Measurements from ENCODE around the gene TUBA3E. TPM values are rescaled to one million over a fixed set of nuclear protein-coding genes. Genes with fewer than 3 reads are reported as not detected.
"Not testable (repeated sequence)": the region's sequence is repeated elsewhere in the genome, so short reads cannot be mapped to it uniquely, and the experiment has no call there.

Gene TUBA3E
- total and polyA plus RNA-seq, 2 experiments from 2014 or later: not detected

- Histone ChIP-seq H3K9ac (no peak overlapping the region), H4K20me1 (ENCODE audit: insufficient read depth) (no peaks in the 10 kb centered on the region), H3K27me3 (replicated peaks; ENCODE audit: insufficient read depth) (no peaks in the 10 kb centered on the region), H3K4me2 (ENCODE audit: unreplicated experiment) (no peak overlapping the region), H3K27ac (no peak overlapping the region), H3K9me2 (ENCODE audit: insufficient read depth) (no peaks in the 10 kb centered on the region), H3K79me2 (ENCODE audit: insufficient read depth) (no peaks in the 10 kb centered on the region), H3F3A (ENCODE audit: insufficient read depth) (no peaks in the 10 kb centered on the region), H3K4me1 (ENCODE audit: insufficient read depth) (no peaks in the 10 kb centered on the region), H3K4me3 (no peak overlapping the region), H3K9me3 (ENCODE audit: low read depth) (no peaks in the 10 kb centered on the region), H3K36me3 (ENCODE audit: low read depth) (no peaks in the 10 kb centered on the region), H2AFZ (no peak overlapping the region)
- WGBS, 2 experiments (ENCODE audit: low coverage in 1 of 2, low lambda C conversion rate in 2 of 2, missing lambda C conversion rate in 2 of 2): 88 to 89% methylated on average over 6 to 9 of the region's 9 CpGs
- no peak for TF ChIP-seq EZH2 (IDR thresholded peaks at IDR 0.05; ENCODE audit: insufficient read depth, poor library complexity, severe bottlenecking)
- in situ Hi-C loops (cut with MboI): no loop called here
- no peak for DNase-seq
These were observed 41.6 kb downstream of the TUBA3E start for GRCh38 chr2:130156624-130157004.

GRCh38 chr2:130155956-130156623 is 42.1 kb downstream of the TUBA3E start:
- H3K79me2 ChIP-seq (ENCODE audit: insufficient read depth); H3K9me3 ChIP-seq (ENCODE audit: low read depth); H3K4me2 ChIP-seq (ENCODE audit: unreplicated experiment); H3K4me1 ChIP-seq (ENCODE audit: insufficient read depth); H3K9ac ChIP-seq; H3K36me3 ChIP-seq (ENCODE audit: low read depth); H3K4me3 ChIP-seq; in situ Hi-C loops (cut with MboI); H3K27ac ChIP-seq; H3K27me3 ChIP-seq (replicated peaks; ENCODE audit: insufficient read depth); H3F3A ChIP-seq (ENCODE audit: insufficient read depth); H4K20me1 ChIP-seq (ENCODE audit: insufficient read depth); H3K9me2 ChIP-seq (ENCODE audit: insufficient read depth); H2AFZ ChIP-seq: not testable (repeated sequence)
- 73 to 74% methylated on average over 15 to 16 of the region's 16 CpGs for WGBS, 2 experiments (ENCODE audit: low coverage in 1 of 2, low lambda C conversion rate in 2 of 2, missing lambda C conversion rate in 2 of 2)
- DNase-seq: peak; percentile 64

- no peaks in the 10 kb centered on the region for H3K27me3 ChIP-seq (replicated peaks; ENCODE audit: insufficient read depth)
- H3K36me3 ChIP-seq (ENCODE audit: low read depth): no peaks in the 10 kb centered on the region
- no peak overlapping the region for H3K4me2 ChIP-seq (ENCODE audit: unreplicated experiment)
- no peak overlapping the region for H3K9ac ChIP-seq
- no peak overlapping the region for H3K27ac ChIP-seq
- in situ Hi-C loops (cut with MboI): no loop called here
- WGBS, 2 experiments (ENCODE audit: low coverage in 1 of 2, low lambda C conversion rate in 2 of 2, missing lambda C conversion rate in 2 of 2): 92 to 93% methylated on average over 27 to 29 of the region's 29 CpGs
- H3F3A ChIP-seq (ENCODE audit: insufficient read depth): no peaks in the 10 kb centered on the region
- H3K4me3 ChIP-seq: no peak overlapping the region
- no peaks in the 10 kb centered on the region for H3K79me2 ChIP-seq (ENCODE audit: insufficient read depth)
- no peaks in the 10 kb centered on the region for H3K9me2 ChIP-seq (ENCODE audit: insufficient read depth)
- H3K9me3 ChIP-seq (ENCODE audit: low read depth): no peaks in the 10 kb centered on the region
- H3K4me1 ChIP-seq (ENCODE audit: insufficient read depth): no peaks in the 10 kb centered on the region
- no peak overlapping the region for H2AFZ ChIP-seq
- H4K20me1 ChIP-seq (ENCODE audit: insufficient read depth): no peaks in the 10 kb centered on the region
- TF ChIP-seq EZH2phosphoT487 (IDR thresholded peaks at IDR 0.05; ENCODE audit: insufficient read depth, low read depth) (no peak), EZH2 (IDR thresholded peaks at IDR 0.05; ENCODE audit: insufficient read depth, poor library complexity, severe bottlenecking) (no peak)
- no peak for DNase-seq
These were observed 43.2 kb downstream of the TUBA3E start for GRCh38 chr2:130154773-130155765.

- H3K9me2 ChIP-seq (ENCODE audit: insufficient read depth); H3K9ac ChIP-seq; H3K79me2 ChIP-seq (ENCODE audit: insufficient read depth); H3K9me3 ChIP-seq (ENCODE audit: low read depth); H3K36me3 ChIP-seq (ENCODE audit: low read depth); H3K27me3 ChIP-seq (replicated peaks; ENCODE audit: insufficient read depth); H3F3A ChIP-seq (ENCODE audit: insufficient read depth); H2AFZ ChIP-seq; H4K20me1 ChIP-seq (ENCODE audit: insufficient read depth); H3K4me1 ChIP-seq (ENCODE audit: insufficient read depth); in situ Hi-C loops (cut with MboI); H3K4me3 ChIP-seq; H3K4me2 ChIP-seq (ENCODE audit: unreplicated experiment); DNase-seq; H3K27ac ChIP-seq: not testable (repeated sequence)
- 75 to 90% methylated on average over 3 to 6 of the region's 8 CpGs for WGBS, 2 experiments (ENCODE audit: low coverage in 1 of 2, low lambda C conversion rate in 2 of 2, missing lambda C conversion rate in 2 of 2)
These were observed 43.8 kb downstream of the TUBA3E start for GRCh38 chr2:130154423-130154770.

- in situ Hi-C loops (cut with MboI); H3F3A ChIP-seq (ENCODE audit: insufficient read depth); H3K9me3 ChIP-seq (ENCODE audit: low read depth); H3K9me2 ChIP-seq (ENCODE audit: insufficient read depth); H3K9ac ChIP-seq; H3K36me3 ChIP-seq (ENCODE audit: low read depth); DNase-seq; H3K4me3 ChIP-seq; H3K27ac ChIP-seq; H3K79me2 ChIP-seq (ENCODE audit: insufficient read depth); H3K4me2 ChIP-seq (ENCODE audit: unreplicated experiment); H3K4me1 ChIP-seq (ENCODE audit: insufficient read depth); H4K20me1 ChIP-seq (ENCODE audit: insufficient read depth); H3K27me3 ChIP-seq (replicated peaks; ENCODE audit: insufficient read depth); H2AFZ ChIP-seq: not testable (repeated sequence)
- WGBS, 2 experiments (ENCODE audit: low coverage in 1 of 2, low lambda C conversion rate in 2 of 2, missing lambda C conversion rate in 2 of 2): 89 to 90% methylated on average over 21 of the region's 23 CpGs
These were observed 44.4 kb downstream of the TUBA3E start for GRCh38 chr2:130153721-130154422.

Data from GM23248 (cell line).